Measurements from ENCODE around the gene DNAH14.

DNA sequence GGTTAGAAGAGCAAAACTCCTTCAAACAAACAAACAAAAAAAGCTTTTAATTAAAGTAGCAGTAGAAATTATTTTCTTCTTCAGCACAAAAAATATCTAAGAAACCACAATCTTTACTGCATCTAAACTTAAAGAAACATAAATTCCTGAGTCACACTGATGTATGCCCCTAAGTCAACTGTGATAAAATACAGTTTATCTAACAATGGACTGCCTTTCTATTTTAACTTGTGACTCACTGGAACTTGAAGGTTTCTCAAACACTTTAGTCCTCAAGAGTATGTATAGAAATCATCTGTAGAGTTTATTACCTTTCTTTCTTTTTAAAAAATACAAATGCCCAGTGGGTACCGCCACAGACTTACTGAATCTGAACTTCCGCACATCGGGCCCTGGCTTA is 412.2 kb downstream of the DNAH14 start:
- TF ChIP-seq CTCF (IDR thresholded peaks at IDR 0.05) (no peak), POLR2A (IDR thresholded peaks at IDR 0.05) (no peak)

Data from body of pancreas (tissue), 4 donors.